Activated CD8-positive, alpha-beta memory T cell treated with anti-CD3 and anti-CD28 coated beads, Interleukin-2, amount 50 U/mL, for 24 hours (primary cell): Measurements from ENCODE around the gene TOP2A.

Experiments used
- DNase-seq: peaks from one replicate; pipeline ENCODE4 v3.0.0-alpha.2; 2020; ENCODE audit errors: extremely low read depth

Gene TOP2A

GRCh38 chr17:40453881-40454612, 36.4 kb upstream of the TOP2A start:
- no peak for DNase-seq

GRCh38 chr17:40452921-40453378, 35.3 kb upstream of the TOP2A start:
- DNase-seq: no peak

GRCh38 chr17:40452216-40452787, 34.6 kb upstream of the TOP2A start:
- DNase-seq: no peak

GRCh38 chr17:40451420-40451819, 33.7 kb upstream of the TOP2A start:
- no peak for DNase-seq

- no peak for DNase-seq
These were observed 32.5 kb upstream of the TOP2A start for GRCh38 chr17:40450175-40450574.

GRCh38 chr17:40448639-40449261, 31.1 kb upstream of the TOP2A start:
- DNase-seq: no peak

- no peak for DNase-seq
These were observed 30.5 kb upstream of the TOP2A start for GRCh38 chr17:40448213-40448638.

GRCh38 chr17:40447806-40448205, 30.1 kb upstream of the TOP2A start:
- no peak for DNase-seq

- no peak for DNase-seq
These were observed 29.5 kb upstream of the TOP2A start for GRCh38 chr17:40447148-40447644.

GRCh38 chr17:40445751-40446468, 28.2 kb upstream of the TOP2A start:
- no peak for DNase-seq

GRCh38 chr17:40443988-40444899, 26.5 kb upstream of the TOP2A start:
- no peak for DNase-seq

GRCh38 chr17:40443196-40443987, 25.7 kb upstream of the TOP2A start, which contains the start of gene IGFBP4:
TSS of gene IGFBP4 (plus strand) at chr17:40443450. CDS start at chr17:40443736, 286 bp downstream.
- DNase-seq: peak; percentile 32

GRCh38 chr17:40442392-40443195, 24.9 kb upstream of the TOP2A start:
- no peak for DNase-seq

GRCh38 chr17:40440166-40440565, 22.5 kb upstream of the TOP2A start:
- DNase-seq: no peak

- no peak for DNase-seq
These were observed 19.5 kb upstream of the TOP2A start for GRCh38 chr17:40437095-40437732.

- DNase-seq: no peak
These were observed 18.9 kb upstream of the TOP2A start for GRCh38 chr17:40436636-40437035.

GRCh38 chr17:40433551-40434415, 16.1 kb upstream of the TOP2A start:
- DNase-seq: no peak
